ENCODE results near the gene HACD3. TPM values are rescaled to one million over a fixed set of nuclear protein-coding genes. Genes with fewer than 3 reads are reported as not detected.
A peak's percentile ranks its signal among the peaks of the same experiment; 100 is the strongest.

Gene HACD3
- polyA plus RNA-seq, 2 of the 4 experiments (the other 2 are of a cell fraction): 151 to 212 TPM

GRCh38 chr15:65577129-65577996 is 47.1 kb downstream of the HACD3 start:
- no peak for DNase-seq (ENCODE audit: low read depth in 1 of 2, low spot score in 1 of 2)
- peak; percentile 68 for FAIRE-seq
- ChIA-PET POLR2A (interaction anchor here (0.5 kb wide), 1 partner anchor 28 kb away, joined by 5 read pairs; no protein-coding TSS in a partner anchor), CTCF (interaction anchor here (1.6 to 2.3 kb wide), 2 partner anchors 34 to 35 kb away, joined by 4 to 8 read pairs; partner anchors contain the start of gene INTS14)
- no peak; a peak in 1 of 6 replicates for ATAC-seq
- TF ChIP-seq, protein P1, sequence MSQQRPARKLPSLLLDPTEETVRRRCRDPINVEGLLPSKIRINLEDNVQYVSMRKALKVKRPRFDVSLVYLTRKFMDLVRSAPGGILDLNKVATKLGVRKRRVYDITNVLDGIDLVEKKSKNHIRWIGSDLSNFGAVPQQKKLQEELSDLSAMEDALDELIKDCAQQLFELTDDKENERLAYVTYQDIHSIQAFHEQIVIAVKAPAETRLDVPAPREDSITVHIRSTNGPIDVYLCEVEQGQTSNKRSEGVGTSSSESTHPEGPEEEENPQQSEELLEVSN (IDR thresholded peaks at IDR 0.05; ENCODE audit: borderline replicate concordance, low read depth): no peak
- TF ChIP-seq JUN (IDR thresholded peaks at IDR 0.05): 0 out of 5 replicates have a peak, but pooled peaks of 1 of the 2 experiments have one; percentile 20
- TF ChIP-seq ZSCAN20 (CRISPR knock-in tag; IDR thresholded peaks at IDR 0.05): no peak
- TF ChIP-seq ZNF302 (CRISPR knock-in tag; IDR thresholded peaks at IDR 0.05): no peak
- TF ChIP-seq RARB (CRISPR knock-in tag; IDR thresholded peaks at IDR 0.05): no peak
- TF ChIP-seq HDAC2 (IDR thresholded peaks at IDR 0.05): no peak
- no peak for TF ChIP-seq FOSL2 (IDR thresholded peaks at IDR 0.05)
- no peak for TF ChIP-seq FOSL2 (CRISPR knock-in tag; IDR thresholded peaks at IDR 0.05)
- Histone ChIP-seq H3K4me2 (no peak overlapping the region), H3K4me1 (peaks cover 23% of the 10 kb centered on the region), H3K27ac (no peak overlapping the region), H3K9me3 (no peaks in the 10 kb centered on the region), H3K4me3 (no peak overlapping the region)
- WGBS (ENCODE audit: missing lambda C conversion rate): 88% methylated on average over 6 of the region's 6 CpGs

- FAIRE-seq (no peak), ATAC-seq (peak; percentile 27 to 42; a peak in 3 of 6 replicates), DNase-seq (ENCODE audit: low read depth in 1 of 2, low spot score in 1 of 2) (no peak)
- no peak overlapping the region for H3K27ac ChIP-seq
- TF ChIP-seq POLR2AphosphoS2 (conservative IDR thresholded peaks at IDR 0.05; ENCODE audit: low read length): no peak
- TF ChIP-seq JUN (IDR thresholded peaks at IDR 0.05): 0 out of 5 replicates have a peak, but pooled peaks of 1 of the 2 experiments have one; percentile 2
- H3K4me2 ChIP-seq: no peak overlapping the region
- peaks cover 23% of the 10 kb centered on the region for H3K4me1 ChIP-seq
- WGBS (ENCODE audit: missing lambda C conversion rate): 82% methylated on average over 8 of the region's 8 CpGs
- H3K9me3 ChIP-seq: no peaks in the 10 kb centered on the region
- CTCF ChIA-PET: interaction anchor here (0.6 to 2.7 kb wide), 6 partner anchors 17 to 194 kb away, joined by 3 to 17 read pairs (median 4); partner anchors contain the start of gene INTS14
- no peak overlapping the region for H3K4me3 ChIP-seq
- POLR2A ChIA-PET: interaction anchor here (1.3 kb wide), 1 partner anchor 32 kb away, joined by 5 read pairs; the partner anchor contains the start of gene INTS14
Measured at GRCh38 chr15:65578904-65579728, 48.9 kb downstream of the HACD3 start.

GRCh38 chr15:65579762-65580161 is 49.5 kb downstream of the HACD3 start:
- TF ChIP-seq JUN (IDR thresholded peaks at IDR 0.05) (0 out of 5 replicates have a peak, but pooled peaks of 1 of the 2 experiments have one; percentile 4), KDM1A (IDR thresholded peaks at IDR 0.05; ENCODE audit: low read depth) (no peak)
- no peak for FAIRE-seq
- peak; percentile 28 to 37; a peak in 4 of 6 replicates for ATAC-seq
- WGBS (ENCODE audit: missing lambda C conversion rate): 82% methylated on average over 3 of the region's 3 CpGs
- Histone ChIP-seq H3K4me2 (peak overlapping the region; percentile 16), H3K27ac (peak overlapping the region in 1 of 2 experiments; percentile 19; a peak in 1 of 6 replicates), H3K4me1 (peaks cover 23% of the 10 kb centered on the region), H3K4me3 (no peak overlapping the region), H3K9me3 (no peaks in the 10 kb centered on the region)
- no peak for DNase-seq (ENCODE audit: low read depth in 1 of 2, low spot score in 1 of 2)
- ChIA-PET CTCF (interaction anchor here (0.6 to 2.7 kb wide), 5 partner anchors 16 to 194 kb away, joined by 3 to 17 read pairs (median 5); partner anchors contain the start of gene INTS14), POLR2A (interaction anchor here (1.2 to 1.3 kb wide), 3 partner anchors 31 to 290 kb away, joined by 4 to 9 read pairs (median 5); partner anchors contain the start of genes INTS14 and RAB11A)

DNA sequence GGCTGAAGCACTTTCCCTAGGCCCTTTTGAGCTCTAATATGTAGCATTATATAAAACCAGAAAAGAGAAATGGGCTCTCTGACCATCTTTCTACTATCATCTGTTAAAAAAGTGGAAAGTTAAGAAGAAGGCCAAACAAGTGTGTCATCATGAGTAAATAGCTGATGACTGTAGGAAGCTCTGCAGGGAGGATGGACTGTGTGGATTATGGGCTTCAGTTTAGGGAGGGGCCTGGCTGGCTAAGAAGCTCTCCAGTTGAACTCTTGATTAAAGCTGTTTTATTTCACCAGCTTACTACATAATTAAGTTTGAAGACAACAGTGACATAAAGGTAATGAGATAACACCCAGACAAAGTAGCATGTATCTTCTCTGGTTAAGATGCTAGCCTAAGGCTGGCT is 50.0 kb downstream of the HACD3 start:
- ATAC-seq: peak; percentile 81 to 82
- Histone ChIP-seq H3K9me3 (no peaks in the 10 kb centered on the region), H3K4me3 (no peak overlapping the region), H3K4me2 (peak overlapping the region; percentile 16), H3K27ac (peak overlapping the region in 1 of 2 experiments; percentile 19; a peak in 1 of 6 replicates), H3K4me1 (peaks cover 23% of the 10 kb centered on the region)
- peak; percentile 46 to 50 for DNase-seq (ENCODE audit: low read depth in 1 of 2, low spot score in 1 of 2)
- TF ChIP-seq HOXB13 (CRISPR knock-in tag; IDR thresholded peaks at IDR 0.05; ENCODE audit: low read depth) (no peak), JUN (IDR thresholded peaks at IDR 0.05) (0 out of 5 replicates have a peak, but pooled peaks of 1 of the 2 experiments have one; percentile 14), TP53 (CRISPR knock-in tag; IDR thresholded peaks at IDR 0.05) (no peak), CHD4 (IDR thresholded peaks at IDR 0.05; ENCODE audit: borderline replicate concordance) (no peak), HEYL (CRISPR knock-in tag; IDR thresholded peaks at IDR 0.05) (no peak)
- no peak for FAIRE-seq
- ChIA-PET POLR2A (interaction anchor here (1.2 kb wide), 2 partner anchors 31 to 289 kb away, joined by 4 to 9 read pairs; partner anchors contain the start of genes INTS14 and RAB11A), CTCF (interaction anchor here (0.9 to 2.7 kb wide), 5 partner anchors 16 to 195 kb away, joined by 3 to 17 read pairs (median 4); no protein-coding TSS in a partner anchor)
